ENCODE measurements around the gene FGFR4. TPM values are rescaled to one million over a fixed set of nuclear protein-coding genes. Genes with fewer than 3 reads are reported as not detected.

The FGFR4 gene
- total and polyA plus RNA-seq, 2 donors (not counting 1 experiment from before 2014, with no cell fraction given): 1.2 to 2.7 TPM

DNA sequence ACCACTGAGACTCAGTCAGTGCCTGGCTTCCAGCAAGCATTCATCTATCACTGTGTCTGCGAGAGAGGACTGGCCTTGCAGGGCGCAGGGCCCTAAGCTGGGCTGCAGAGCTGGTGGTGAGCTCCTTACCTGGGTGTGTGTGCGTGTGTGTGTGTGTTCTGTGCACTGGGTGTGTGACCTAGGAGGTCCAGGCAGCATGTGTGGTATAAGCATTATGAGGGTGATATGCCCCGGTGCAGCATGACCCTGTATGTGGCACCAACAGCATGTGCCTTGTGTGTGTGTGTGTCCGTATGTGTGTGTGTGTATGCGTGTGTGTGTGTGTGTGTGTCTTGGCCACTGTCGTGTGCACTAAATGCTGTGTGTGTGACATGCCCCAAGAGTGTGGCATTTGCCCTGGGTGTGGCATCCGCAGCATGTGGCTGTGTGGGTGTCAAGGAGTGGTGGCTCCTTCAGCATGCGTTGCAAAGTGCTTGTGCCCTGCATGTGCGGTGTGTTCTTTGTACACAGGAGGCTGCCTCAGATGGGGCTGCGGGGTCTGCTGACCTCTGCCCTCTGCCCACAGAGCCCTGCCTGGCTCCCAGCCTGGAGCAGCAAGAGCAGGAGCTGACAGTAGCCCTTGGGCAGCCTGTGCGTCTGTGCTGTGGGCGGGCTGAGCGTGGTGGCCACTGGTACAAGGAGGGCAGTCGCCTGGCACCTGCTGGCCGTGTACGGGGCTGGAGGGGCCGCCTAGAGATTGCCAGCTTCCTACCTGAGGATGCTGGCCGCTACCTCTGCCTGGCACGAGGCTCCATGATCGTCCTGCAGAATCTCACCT is 3.3 kb downstream of the FGFR4 start:
- no peaks in the 10 kb centered on the region for H4K20me1 ChIP-seq (ENCODE audit: control insufficient read depth, insufficient read depth, low read length, poor library complexity, severe bottlenecking)
- intact Hi-C loops (cut with micrococcal nuclease): no loop called here
- peaks cover 4% of the 10 kb centered on the region for H3K27me3 Mint-ChIP-seq
- no peak overlapping the region for H3K4me3 ChIP-seq (ENCODE audit: control extremely low read depth in 1 of 5, extremely low read depth in 1 of 5, insufficient read depth in 1 of 5, low read depth in 2 of 5, low read length in 4 of 5)
- DNase-seq: no peak
- no peak overlapping the region for H3K4me2 ChIP-seq (replicated peaks; ENCODE audit: low read depth, low read length, poor library complexity, severe bottlenecking)
- H3K4me1 Mint-ChIP-seq: peaks cover 21% of the 10 kb centered on the region
- H3K27ac Mint-ChIP-seq: no peak overlapping the region
- ChIA-PET POLR2A (interaction anchor here (0.6 kb wide), 1 partner anchor 231 kb away, joined by 15 read pairs; no protein-coding TSS in a partner anchor), CTCF (interaction anchor here (1.0 to 1.2 kb wide), 3 partner anchors 16 to 24 kb away, joined by 3 to 4 read pairs (median 3); no protein-coding TSS in a partner anchor)
- peaks cover 0 to 5% (median 0%) of the 10 kb centered on the region in 3 donors for H3K9me3 ChIP-seq (ENCODE audit: control extremely low read depth in 1 of 3, control insufficient read depth in 2 of 3, insufficient read depth in 1 of 3, low read length in 2 of 3)
- H3K4me3 Mint-ChIP-seq: no peak overlapping the region
- no peak overlapping the region for H3K9ac ChIP-seq (ENCODE audit: low read length)
- 85% methylated on average over 21 of the region's 21 CpGs for WGBS (ENCODE audit: insufficient coverage)
- peaks cover 12 to 19% of the 10 kb centered on the region in 2 donors for H3K4me1 ChIP-seq (ENCODE audit: control insufficient read depth in 2 of 2, insufficient read depth in 2 of 2, low read length in 2 of 2)
- no peak overlapping the region for H3K27ac ChIP-seq (ENCODE audit: low read length in 2 of 2)
- TF ChIP-seq EZH2 (IDR thresholded peaks at IDR 0.05; ENCODE audit: borderline replicate concordance, insufficient read depth, low read depth, low read length, poor library complexity, severe bottlenecking) (no peak), CTCF (IDR thresholded peaks at IDR 0.05) (no peak)
- no peaks in the 10 kb centered on the region for H3K79me2 ChIP-seq (ENCODE audit: control insufficient read depth, insufficient read depth, low read length)
- no peaks in the 10 kb centered on the region for H3K9me3 Mint-ChIP-seq (ENCODE audit: insufficient read depth)
- peaks cover 0 to 14% (median 3%) of the 10 kb centered on the region in 4 experiments for H3K27me3 ChIP-seq (replicated peaks in 1 of 4; ENCODE audit: control extremely low read depth in 1 of 4, control insufficient read depth in 3 of 4, insufficient read depth in 4 of 4, low read length in 3 of 4)
- no peaks in the 10 kb centered on the region for H3K36me3 ChIP-seq (replicated peaks in 1 of 2; ENCODE audit: control extremely low read depth in 1 of 2, control insufficient read depth in 1 of 2, extremely low read depth in 1 of 2, insufficient read depth in 2 of 2, low read length in 1 of 2)
- no peak overlapping the region for H2AFZ ChIP-seq (ENCODE audit: insufficient read depth, low read depth, low read length, poor library complexity, severe bottlenecking)
- ATAC-seq (ENCODE audit: low read depth): no peak

- TF ChIP-seq CTCF (IDR thresholded peaks at IDR 0.05) (no peak), EZH2 (IDR thresholded peaks at IDR 0.05; ENCODE audit: borderline replicate concordance, insufficient read depth, low read depth, low read length, poor library complexity, severe bottlenecking) (no peak)
- DNase-seq (no peak), ATAC-seq (ENCODE audit: low read depth) (no peak)
- CTCF ChIA-PET: interaction anchor here (1.1 kb wide), 1 partner anchor 20 kb away, joined by 3 read pairs; no protein-coding TSS in a partner anchor
- H3K27me3 Mint-ChIP-seq: peaks cover 4% of the 10 kb centered on the region
- Histone ChIP-seq H3K27ac (ENCODE audit: low read length in 2 of 2) (no peak overlapping the region), H3K36me3 (replicated peaks in 1 of 2; ENCODE audit: control extremely low read depth in 1 of 2, control insufficient read depth in 1 of 2, extremely low read depth in 1 of 2, insufficient read depth in 2 of 2, low read length in 1 of 2) (no peaks in the 10 kb centered on the region), H3K4me1 (ENCODE audit: control insufficient read depth in 2 of 2, insufficient read depth in 2 of 2, low read length in 2 of 2) (peaks cover 12 to 13% of the 10 kb centered on the region in 2 donors), H3K4me3 (ENCODE audit: control extremely low read depth in 1 of 5, extremely low read depth in 1 of 5, insufficient read depth in 1 of 5, low read depth in 2 of 5, low read length in 4 of 5) (no peak overlapping the region), H3K27me3 (replicated peaks in 1 of 4; ENCODE audit: control extremely low read depth in 1 of 4, control insufficient read depth in 3 of 4, insufficient read depth in 4 of 4, low read length in 3 of 4) (peaks cover 0 to 14% (median 3%) of the 10 kb centered on the region in 4 experiments), H2AFZ (ENCODE audit: insufficient read depth, low read depth, low read length, poor library complexity, severe bottlenecking) (no peak overlapping the region), H3K9ac (ENCODE audit: low read length) (no peak overlapping the region), H4K20me1 (ENCODE audit: control insufficient read depth, insufficient read depth, low read length, poor library complexity, severe bottlenecking) (no peaks in the 10 kb centered on the region), H3K4me2 (replicated peaks; ENCODE audit: low read depth, low read length, poor library complexity, severe bottlenecking) (no peak overlapping the region), H3K9me3 (ENCODE audit: control extremely low read depth in 1 of 3, control insufficient read depth in 2 of 3, insufficient read depth in 1 of 3, low read length in 2 of 3) (peaks cover 0 to 5% (median 0%) of the 10 kb centered on the region in 3 donors), H3K79me2 (ENCODE audit: control insufficient read depth, insufficient read depth, low read length) (no peaks in the 10 kb centered on the region)
- WGBS (ENCODE audit: insufficient coverage): 93% methylated on average over 12 of the region's 13 CpGs
- no peaks in the 10 kb centered on the region for H3K9me3 Mint-ChIP-seq (ENCODE audit: insufficient read depth)
- H3K4me3 Mint-ChIP-seq: no peak overlapping the region
- H3K4me1 Mint-ChIP-seq: peaks cover 13% of the 10 kb centered on the region
- intact Hi-C loops (cut with micrococcal nuclease): no loop called here
- H3K27ac Mint-ChIP-seq: no peak overlapping the region
- POLR2A ChIA-PET: no interaction called here
Observed at GRCh38 chr5:177090813-177091212, 4.1 kb downstream of the FGFR4 start.

Measured in B cell (primary cell).